Vagina (tissue), 2 donors: ENCODE measurements around the gene TMEM132C. TPM values are rescaled to one million over a fixed set of nuclear protein-coding genes. Genes with fewer than 3 reads are reported as not detected.

Source experiments
- DNase-seq, 2 donors: peaks; one replicate each; pipeline ENCODE4 v3.0.0-alpha.2; 2017; ENCODE audit errors: extremely low spot score in 2 of 2
- H3K27ac ChIP-seq: fragments of 200-600 bp; sonication (generic); one replicate; pipeline ENCODE4 v1.5.1; 2019
- H3K27me3 ChIP-seq: fragments of 200-600 bp; sonication (generic); one replicate; pipeline ENCODE4 v1.5.1; 2019
- H3K36me3 ChIP-seq, 2 donors: fragments of 200-600 bp; sonication (generic); one replicate each; pipeline ENCODE4 v1.5.1; 2017 to 2019
- H3K4me1 ChIP-seq: fragments of 200-600 bp; sonication (generic); one replicate; pipeline ENCODE4 v1.5.1; 2019
- H3K4me3 ChIP-seq, 2 donors: fragments of 200-600 bp; sonication (generic); 1 replicate in 1 of 2; 2 replicates in 1 of 2; pipeline ENCODE4 v1.5.1; 2016 to 2019
- H3K9me3 ChIP-seq: fragments of 200-600 bp; sonication (generic); one replicate; pipeline ENCODE4 v1.5.1; 2019
- POLR2A ChIP-seq, 2 donors: fragments of 450-650 bp; IDR thresholded peaks; one replicate each; pipeline ENCODE4 v1.6.1; 2017; ENCODE audit warnings: antibody characterized with exemption in 2 of 2, mild to moderate bottlenecking in 2 of 2, moderate library complexity in 2 of 2
- POLR2AphosphoS5 ChIP-seq, 2 donors: sonication (generic); formaldehyde crosslinking; IDR thresholded peaks; one replicate each; pipeline ENCODE4 v1.9.0; 2017; ENCODE audit warnings: antibody characterized with exemption in 2 of 2, mild to moderate bottlenecking in 2 of 2, low read depth in 1 of 2; ENCODE audit not compliant: insufficient read depth in 1 of 2
- intact Hi-C: fragments of 100-400 bp; cut with DNase I; formaldehyde crosslinking; loops from one replicate; pipeline ENCODE4 v1.15.1; 2023
- total RNA-seq: library from RNA; depleted of rRNA; stranded (reverse); fragments of >200 nt; gene quantifications from one replicate; pipeline ENCODE4 v1.2.3, GENCODE V29; 2016
- TF ChIP-seq, protein P1 (sequence below), 3 experiments: fragments of 450-650 bp in 2 of 3; fragments of 200-600 bp in 1 of 3; sonication (generic) in 1 of 3; IDR thresholded peaks; one replicate each; pipeline ENCODE4 v1.5.1; 2017 to 2019; ENCODE audit warnings: antibody characterized with exemption in 3 of 3, mild to moderate bottlenecking in 2 of 3, moderate library complexity in 2 of 3

TMEM132C gene
- total RNA-seq, 1 donor from 2014 or later: 20.6 TPM

DNA sequence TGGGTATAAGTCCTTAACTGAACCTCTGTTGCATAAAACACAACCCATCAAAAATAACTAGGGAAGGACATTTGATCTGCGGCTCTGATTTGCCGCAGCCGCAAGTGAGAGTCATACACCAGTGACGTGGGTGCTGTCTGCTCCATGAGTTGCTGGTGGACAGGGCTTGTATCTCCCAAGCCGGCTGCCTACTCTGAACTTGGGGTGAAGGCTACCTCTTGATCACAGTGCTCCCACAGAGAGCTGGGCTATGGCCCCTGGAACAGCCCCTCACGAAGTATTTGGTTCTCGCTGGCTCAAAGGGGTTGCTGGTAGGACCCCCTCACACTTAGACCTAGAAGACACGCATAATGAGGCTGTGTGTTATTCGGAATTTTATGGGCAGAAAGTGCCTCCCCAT, 118.8 kb downstream of the TMEM132C start:
- Histone ChIP-seq H3K4me3 (no peak overlapping the region), H3K36me3 (no peaks in the 10 kb centered on the region), H3K9me3 (no peaks in the 10 kb centered on the region), H3K27ac (no peak overlapping the region), H3K4me1 (peaks cover 11% of the 10 kb centered on the region), H3K27me3 (no peaks in the 10 kb centered on the region)
- TF ChIP-seq POLR2AphosphoS5 (IDR thresholded peaks at IDR 0.05; ENCODE audit: insufficient read depth in 1 of 2, low read depth in 1 of 2) (no peak), POLR2A (IDR thresholded peaks at IDR 0.05) (no peak)
- TF ChIP-seq, protein P1, sequence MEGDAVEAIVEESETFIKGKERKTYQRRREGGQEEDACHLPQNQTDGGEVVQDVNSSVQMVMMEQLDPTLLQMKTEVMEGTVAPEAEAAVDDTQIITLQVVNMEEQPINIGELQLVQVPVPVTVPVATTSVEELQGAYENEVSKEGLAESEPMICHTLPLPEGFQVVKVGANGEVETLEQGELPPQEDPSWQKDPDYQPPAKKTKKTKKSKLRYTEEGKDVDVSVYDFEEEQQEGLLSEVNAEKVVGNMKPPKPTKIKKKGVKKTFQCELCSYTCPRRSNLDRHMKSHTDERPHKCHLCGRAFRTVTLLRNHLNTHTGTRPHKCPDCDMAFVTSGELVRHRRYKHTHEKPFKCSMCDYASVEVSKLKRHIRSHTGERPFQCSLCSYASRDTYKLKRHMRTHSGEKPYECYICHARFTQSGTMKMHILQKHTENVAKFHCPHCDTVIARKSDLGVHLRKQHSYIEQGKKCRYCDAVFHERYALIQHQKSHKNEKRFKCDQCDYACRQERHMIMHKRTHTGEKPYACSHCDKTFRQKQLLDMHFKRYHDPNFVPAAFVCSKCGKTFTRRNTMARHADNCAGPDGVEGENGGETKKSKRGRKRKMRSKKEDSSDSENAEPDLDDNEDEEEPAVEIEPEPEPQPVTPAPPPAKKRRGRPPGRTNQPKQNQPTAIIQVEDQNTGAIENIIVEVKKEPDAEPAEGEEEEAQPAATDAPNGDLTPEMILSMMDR (IDR thresholded peaks at IDR 0.05): no peak
- intact Hi-C loops: no loop called here
- no peak for DNase-seq

DNA sequence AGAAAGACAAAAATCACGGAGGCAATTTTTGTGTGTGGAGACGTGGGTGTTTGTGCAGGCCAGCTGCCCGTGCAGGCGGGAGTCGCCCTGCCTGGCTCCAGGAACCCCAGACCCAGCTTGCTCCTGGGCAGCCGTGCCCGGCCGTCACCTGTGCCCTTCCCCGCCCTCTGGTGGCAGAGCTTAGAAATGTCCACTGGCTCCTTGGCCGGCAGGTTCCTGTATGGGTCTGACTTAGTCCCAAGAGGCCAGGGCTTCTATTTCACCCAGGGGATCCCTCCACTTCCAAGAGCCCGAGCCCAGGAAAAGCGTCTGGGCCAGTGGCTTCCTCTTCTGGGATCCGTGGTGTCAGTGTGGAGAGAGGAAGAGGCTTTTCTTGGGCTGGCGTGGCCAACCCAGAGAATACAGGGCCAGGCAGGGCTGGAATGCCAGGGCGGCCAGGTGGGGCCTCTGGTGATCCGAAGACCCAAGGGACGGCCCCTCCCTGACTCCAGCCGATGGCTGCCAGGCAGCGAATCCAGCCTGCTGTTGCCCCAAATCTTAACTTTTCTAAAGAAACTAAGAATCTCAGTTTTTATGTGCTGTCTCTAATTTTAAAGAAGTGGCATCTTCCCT, 120.9 kb downstream of the TMEM132C start:
- Histone ChIP-seq H3K36me3 (no peaks in the 10 kb centered on the region), H3K4me3 (no peak overlapping the region), H3K9me3 (no peaks in the 10 kb centered on the region), H3K27ac (peak overlapping the region; percentile 15), H3K4me1 (peaks cover 11% of the 10 kb centered on the region), H3K27me3 (no peaks in the 10 kb centered on the region)
- intact Hi-C loops: no loop called here
- DNase-seq: no peak
- TF ChIP-seq POLR2A (IDR thresholded peaks at IDR 0.05): no peak
- TF ChIP-seq, protein P1 (IDR thresholded peaks at IDR 0.05): peak; percentile 30 to 55 (median 45)

DNA sequence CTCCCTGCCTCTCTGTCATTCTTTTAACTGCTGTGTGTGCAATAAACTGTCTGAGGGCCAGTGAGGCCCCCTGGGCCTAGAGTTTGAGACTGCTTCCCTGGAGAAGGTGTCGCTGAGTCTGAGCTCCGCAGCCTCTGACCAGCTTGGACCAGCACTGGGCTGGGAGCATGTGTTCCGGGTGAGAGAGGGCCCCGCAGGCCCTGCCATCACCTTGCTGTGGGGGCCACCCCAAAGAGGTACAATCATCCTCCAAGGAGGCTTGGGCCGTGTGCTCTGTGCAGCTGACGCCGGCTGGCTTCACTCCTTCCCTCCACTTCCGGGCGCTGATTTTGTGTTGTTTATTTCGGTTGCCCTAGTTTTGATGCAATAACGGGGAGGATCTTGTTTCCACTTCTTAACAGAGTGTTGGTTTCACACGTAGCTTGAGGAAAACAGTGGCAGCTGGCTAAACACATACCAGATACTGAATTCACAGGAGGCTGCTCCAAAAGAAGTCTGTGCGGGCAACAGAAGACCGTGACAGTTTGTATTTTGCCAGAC, 121.6 kb downstream of the TMEM132C start:
- TF ChIP-seq POLR2AphosphoS5 (IDR thresholded peaks at IDR 0.05; ENCODE audit: insufficient read depth in 1 of 2, low read depth in 1 of 2): peak in 1 of 2 donors; percentile 64
- TF ChIP-seq, protein P1 (IDR thresholded peaks at IDR 0.05): no peak
- no peak for TF ChIP-seq POLR2A (IDR thresholded peaks at IDR 0.05)
- intact Hi-C loops: no loop called here
- DNase-seq: no peak
- Histone ChIP-seq H3K4me1 (peaks cover 11% of the 10 kb centered on the region), H3K9me3 (no peaks in the 10 kb centered on the region), H3K27me3 (no peaks in the 10 kb centered on the region), H3K4me3 (no peak overlapping the region), H3K27ac (peak overlapping the region; percentile 15), H3K36me3 (no peaks in the 10 kb centered on the region)

DNA sequence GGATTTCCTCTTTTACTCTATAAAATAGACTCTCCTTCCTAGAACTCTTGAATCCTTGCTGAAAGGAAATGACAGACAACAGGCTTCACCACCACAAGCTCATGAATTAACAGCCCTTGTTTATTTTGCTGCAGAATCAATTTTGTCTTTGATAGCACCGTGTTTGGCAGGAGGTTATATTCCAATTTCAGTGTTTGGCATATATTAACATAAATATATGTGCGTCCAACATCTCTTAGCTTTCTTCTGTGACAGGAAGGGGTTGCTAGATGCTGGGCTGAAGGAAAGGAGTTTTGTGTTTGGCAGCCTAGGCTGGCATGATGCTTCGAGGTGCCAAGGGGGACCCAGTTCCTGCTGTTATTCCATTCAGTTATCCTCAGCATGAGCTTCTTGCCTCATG, 126.4 kb downstream of the TMEM132C start:
- no peak for DNase-seq
- intact Hi-C loops: no loop called here

DNA sequence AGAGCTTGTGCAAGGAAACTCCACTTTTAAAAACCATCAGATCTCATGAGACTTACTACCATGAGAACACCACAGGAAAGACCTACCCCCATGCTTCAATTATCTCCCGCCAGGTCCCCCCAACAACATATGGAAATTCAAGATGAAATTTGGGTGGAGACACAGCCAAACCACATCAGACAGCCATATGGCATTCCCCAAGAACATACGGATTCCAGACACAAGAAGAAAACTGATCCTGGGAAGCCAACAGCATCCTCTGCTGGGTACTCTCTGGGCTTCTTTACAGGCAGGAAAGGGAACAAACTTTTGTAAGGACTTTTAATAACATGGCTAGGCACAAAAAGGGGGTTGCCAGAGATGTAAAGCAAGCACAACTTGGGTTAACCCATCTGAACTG, 127.2 kb downstream of the TMEM132C start:
- no peak for TF ChIP-seq POLR2A (IDR thresholded peaks at IDR 0.05)
- no peak for TF ChIP-seq POLR2AphosphoS5 (IDR thresholded peaks at IDR 0.05; ENCODE audit: insufficient read depth in 1 of 2, low read depth in 1 of 2)
- TF ChIP-seq, protein P1 (IDR thresholded peaks at IDR 0.05): no peak
- no peak for DNase-seq
- Histone ChIP-seq H3K4me3 (no peak overlapping the region), H3K27ac (no peak overlapping the region), H3K27me3 (no peaks in the 10 kb centered on the region), H3K36me3 (no peaks in the 10 kb centered on the region), H3K9me3 (no peaks in the 10 kb centered on the region), H3K4me1 (no peaks in the 10 kb centered on the region)
- intact Hi-C loops: no loop called here

More for the DNA sequence above, 126.4 kb downstream of the TMEM132C start:
- Histone ChIP-seq H3K4me1 (peaks cover 3% of the 10 kb centered on the region), H3K36me3 (no peaks in the 10 kb centered on the region), H3K27me3 (no peaks in the 10 kb centered on the region), H3K4me3 (no peak overlapping the region), H3K27ac (no peak overlapping the region), H3K9me3 (no peaks in the 10 kb centered on the region)
- no peak for TF ChIP-seq POLR2A (IDR thresholded peaks at IDR 0.05)
- TF ChIP-seq, protein P1 (IDR thresholded peaks at IDR 0.05): no peak
- no peak for TF ChIP-seq POLR2AphosphoS5 (IDR thresholded peaks at IDR 0.05; ENCODE audit: insufficient read depth in 1 of 2, low read depth in 1 of 2)
